Stimulated activated CD8-positive, alpha-beta memory T cell treated with anti-CD3 and anti-CD28 coated beads, Interleukin-12 subunit alpha, Interleukin-12 subunit beta, amount 100 ng/mL, for 24 hours (primary cell): ENCODE data around the gene DTHD1.
A peak's percentile ranks its signal among the peaks of the same experiment; 100 is the strongest.

Source experiments
- DNase-seq: peaks from one replicate; pipeline ENCODE4 v3.0.0-alpha.2; 2020; ENCODE audit errors: extremely low read depth

DTHD1 gene

GRCh38 chr4:36348403-36348938 is 67.1 kb downstream of the DTHD1 start:
- no peak for DNase-seq

GRCh38 chr4:36349938-36350549 is 68.6 kb downstream of the DTHD1 start:
- DNase-seq: no peak

GRCh38 chr4:36351082-36351666 is 69.8 kb downstream of the DTHD1 start:
- peak; percentile 30 for DNase-seq

- DNase-seq: no peak
Observed at GRCh38 chr4:36353998-36354397, 72.6 kb downstream of the DTHD1 start.

GRCh38 chr4:36358173-36358572 is 76.8 kb downstream of the DTHD1 start:
- no peak for DNase-seq

GRCh38 chr4:36360755-36361154 is 79.3 kb downstream of the DTHD1 start:
- no peak for DNase-seq

- DNase-seq: no peak
Observed at GRCh38 chr4:36363024-36363423, 81.6 kb downstream of the DTHD1 start.

GRCh38 chr4:36374836-36375511 is 93.6 kb downstream of the DTHD1 start:
- DNase-seq: no peak

GRCh38 chr4:36385951-36386571 is 104.6 kb downstream of the DTHD1 start:
- no peak for DNase-seq

- DNase-seq: no peak
Observed at GRCh38 chr4:36386691-36387090, 105.3 kb downstream of the DTHD1 start.

GRCh38 chr4:36388710-36389109 is 107.3 kb downstream of the DTHD1 start:
- DNase-seq: no peak

- DNase-seq: no peak
Observed at GRCh38 chr4:36391411-36391810, 110.0 kb downstream of the DTHD1 start.

GRCh38 chr4:36392024-36392423 is 110.6 kb downstream of the DTHD1 start:
- DNase-seq: no peak

GRCh38 chr4:36392916-36393315 is 111.5 kb downstream of the DTHD1 start:
- no peak for DNase-seq
